ENCODE data around the gene ABCA7.

Gene ABCA7

DNA sequence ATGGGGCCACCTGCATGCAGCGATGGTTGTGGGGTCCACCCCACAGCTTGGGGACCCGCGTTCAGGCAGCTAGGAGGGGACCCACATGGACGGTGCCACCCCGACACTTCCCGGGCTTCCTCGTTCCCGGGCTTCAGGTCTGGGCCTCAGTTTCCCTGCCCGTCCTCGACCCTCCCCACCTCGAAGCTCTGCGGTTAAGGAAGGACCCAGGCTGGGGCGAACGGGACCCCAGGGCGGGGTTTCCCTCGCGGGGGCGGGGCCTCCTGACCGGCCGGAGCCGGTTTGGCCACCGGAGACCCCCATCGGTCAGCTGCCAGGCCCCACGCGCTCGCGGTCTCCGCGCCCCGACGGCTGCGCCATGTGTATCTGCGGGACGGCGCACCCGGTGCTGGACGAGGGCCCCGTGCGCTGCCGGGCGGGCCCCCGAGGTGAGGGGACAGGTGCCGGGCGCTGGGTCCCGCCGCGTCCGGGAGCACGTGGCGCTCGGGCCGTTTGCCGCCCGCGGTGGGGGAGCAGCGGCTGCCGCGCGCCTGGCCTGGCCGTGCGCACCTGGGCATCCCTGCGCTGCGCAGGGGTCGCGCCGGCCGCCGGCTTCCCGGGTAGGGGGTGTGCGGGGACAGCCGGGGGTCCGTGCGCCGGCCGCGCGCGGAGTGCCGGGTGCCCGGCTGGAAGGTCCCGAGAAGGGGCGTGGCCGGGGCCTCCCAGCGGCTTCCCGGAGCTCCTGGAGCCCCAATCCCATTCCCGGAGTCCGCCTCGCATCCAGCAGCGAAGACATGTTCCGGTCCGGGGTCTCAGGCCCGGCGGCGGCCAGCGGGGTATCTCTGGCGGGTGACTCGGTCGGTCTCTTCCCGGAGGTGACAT lies 31.3 kb downstream of the ABCA7 start:
- no peak for DNase-seq (ENCODE audit: low read depth in 2 of 2)

DNA sequence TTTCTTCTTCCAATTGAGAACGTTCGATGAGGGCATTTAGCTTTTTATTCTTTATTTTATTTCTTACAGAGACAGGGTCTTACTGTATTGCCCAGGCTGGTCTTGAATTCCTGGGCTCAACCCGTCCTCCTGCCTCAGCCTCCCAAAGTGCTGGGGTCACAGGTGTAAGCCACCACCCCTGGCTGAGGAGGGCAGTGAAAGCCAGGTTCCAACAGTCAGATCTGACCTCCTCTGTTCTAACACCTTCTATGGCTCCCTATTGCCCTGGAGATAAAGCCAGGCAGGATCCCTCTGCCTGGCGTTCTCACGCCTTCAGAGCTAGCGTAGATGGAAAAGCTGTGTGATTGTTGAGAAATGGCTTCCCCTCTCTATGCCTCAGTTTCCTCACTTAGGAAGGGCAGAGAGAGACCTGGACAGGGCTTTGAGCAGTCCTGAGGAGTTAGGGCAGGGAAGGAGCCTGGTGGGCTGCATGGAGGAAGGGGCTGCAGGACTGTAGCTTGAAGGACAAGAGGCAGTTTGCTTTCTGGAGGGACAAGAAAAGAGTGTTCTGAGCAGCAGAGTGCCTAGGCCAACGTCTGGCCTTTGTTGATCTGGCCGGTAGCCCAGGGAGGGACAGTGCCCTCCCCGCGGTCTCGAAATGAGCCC lies 32.6 kb downstream of the ABCA7 start:
- DNase-seq (ENCODE audit: low read depth in 2 of 2) = no peak

DNA sequence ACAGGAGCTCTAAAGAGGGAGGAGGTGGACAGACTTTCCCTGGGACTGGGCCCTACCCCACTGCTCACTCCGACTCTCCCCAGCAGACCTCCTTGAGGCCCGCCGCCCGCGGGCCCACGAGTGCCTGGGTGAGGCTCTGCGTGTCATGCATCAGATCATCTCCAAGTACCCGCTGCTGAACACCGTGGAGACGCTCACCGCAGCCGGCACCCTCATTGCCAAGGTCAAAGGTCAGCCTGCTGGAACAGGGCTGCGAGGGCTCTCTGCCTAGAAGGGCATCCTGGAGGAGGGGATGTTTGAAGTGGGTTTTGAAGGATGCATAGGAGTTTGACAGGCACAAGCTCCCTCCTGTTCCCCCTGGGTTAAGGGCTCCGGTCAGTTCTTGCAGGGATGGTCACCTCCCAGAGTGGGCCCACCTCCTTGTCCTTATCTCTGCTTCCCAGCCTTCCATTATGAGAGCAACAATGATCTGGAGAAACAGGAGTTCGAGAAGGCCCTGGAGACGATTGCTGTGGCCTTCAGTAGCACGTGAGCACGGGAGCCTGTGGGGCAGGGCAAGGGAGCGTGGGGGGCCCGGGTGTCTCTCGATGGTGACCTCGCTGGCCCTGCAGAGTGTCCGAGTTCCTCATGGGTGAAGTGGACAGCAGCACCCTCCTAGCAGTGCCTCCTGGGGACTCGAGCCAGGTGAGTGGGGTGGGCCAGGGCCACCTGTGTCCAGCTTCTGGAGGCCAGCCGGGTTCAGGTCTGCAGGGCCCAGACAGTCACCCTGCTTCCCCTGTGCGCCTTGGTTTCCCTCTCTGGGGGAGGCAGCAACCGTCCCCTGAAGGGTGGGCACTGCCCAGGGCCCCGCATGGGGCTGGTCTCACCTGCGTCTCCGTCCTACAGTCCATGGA lies 33.4 kb downstream of the ABCA7 start:
- DNase-seq (ENCODE audit: low read depth in 2 of 2) = no peak

DNA sequence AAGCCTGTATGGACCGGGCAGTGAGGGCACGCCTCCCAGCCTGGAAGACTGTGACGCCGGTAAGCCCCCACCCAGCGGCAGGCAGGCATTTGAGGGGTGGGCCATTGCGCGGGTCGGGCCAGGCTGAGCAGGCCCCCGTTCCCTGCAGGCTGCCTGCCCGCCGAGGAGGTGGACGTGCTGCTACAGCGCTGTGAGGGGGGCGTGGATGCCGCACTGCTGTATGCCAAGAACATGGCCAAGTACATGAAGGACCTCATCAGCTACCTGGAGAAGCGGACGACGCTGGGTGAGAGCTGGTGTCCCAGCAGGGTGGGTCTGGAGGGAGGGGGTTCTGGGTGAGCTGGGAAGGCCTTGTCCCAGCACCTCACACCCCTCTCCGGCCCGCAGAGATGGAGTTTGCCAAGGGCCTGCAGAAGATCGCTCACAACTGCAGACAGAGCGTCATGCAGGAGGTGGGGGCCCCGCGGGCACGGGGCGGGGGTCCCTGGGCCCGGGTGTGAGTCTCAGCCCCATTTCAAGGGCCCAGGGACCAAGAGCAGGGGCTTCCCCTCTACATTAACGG lies 34.1 kb downstream of the ABCA7 start:
- no peak for DNase-seq (ENCODE audit: low read depth in 2 of 2)

DNA sequence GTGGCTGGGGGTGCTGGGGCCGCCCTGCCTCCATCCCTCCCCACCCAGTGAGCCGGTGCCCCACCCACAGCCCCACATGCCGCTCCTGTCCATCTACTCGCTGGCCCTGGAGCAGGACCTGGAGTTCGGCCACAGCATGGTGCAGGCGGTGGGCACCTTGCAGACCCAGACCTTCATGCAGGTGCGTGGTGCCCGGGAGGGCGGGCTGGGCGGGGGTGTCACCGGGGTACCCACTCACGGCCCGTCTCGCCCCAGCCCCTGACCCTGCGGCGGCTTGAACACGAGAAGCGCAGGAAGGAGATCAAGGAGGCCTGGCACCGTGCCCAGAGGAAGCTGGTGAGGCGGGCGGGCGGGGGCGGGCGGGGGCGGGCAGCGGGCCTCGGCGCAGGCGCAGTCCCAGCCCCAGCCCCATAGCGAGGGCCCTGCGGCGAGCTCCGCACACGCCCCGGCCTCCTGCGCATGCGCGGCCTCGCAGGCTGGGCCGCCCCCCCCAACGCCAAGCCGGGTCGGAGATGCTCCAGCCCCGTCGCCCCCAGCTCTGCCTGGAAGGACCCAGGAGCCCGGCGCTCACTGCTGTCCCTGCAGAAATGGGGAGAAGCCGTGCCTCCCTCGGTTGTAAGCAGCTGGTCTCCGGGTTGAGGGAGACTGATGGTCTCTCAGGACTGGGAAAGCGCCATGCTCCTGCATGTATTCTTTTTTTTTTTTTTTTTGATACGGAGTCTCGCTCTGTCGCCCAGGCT lies 34.8 kb downstream of the ABCA7 start:
- DNase-seq (ENCODE audit: low read depth in 2 of 2) = peak; percentile 70 to 74

DNA sequence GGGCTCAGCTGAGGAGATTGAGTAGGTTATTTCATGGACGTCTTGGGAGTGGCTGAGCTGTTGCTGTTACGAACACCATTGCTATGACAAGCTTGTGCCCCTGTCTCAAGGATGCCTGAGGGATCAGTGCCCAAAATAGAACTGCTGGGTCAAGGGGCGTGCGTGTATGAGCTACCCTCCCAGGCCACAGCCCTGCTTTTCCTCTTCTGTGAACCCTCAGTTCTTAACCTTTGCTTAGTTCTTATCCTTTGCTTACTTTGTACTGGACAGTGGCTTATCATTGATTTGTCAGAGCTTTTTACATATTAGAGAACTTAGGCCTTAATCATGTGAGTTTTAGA lies 36.1 kb downstream of the ABCA7 start:
- no peak for DNase-seq (ENCODE audit: low read depth in 2 of 2)

DNA sequence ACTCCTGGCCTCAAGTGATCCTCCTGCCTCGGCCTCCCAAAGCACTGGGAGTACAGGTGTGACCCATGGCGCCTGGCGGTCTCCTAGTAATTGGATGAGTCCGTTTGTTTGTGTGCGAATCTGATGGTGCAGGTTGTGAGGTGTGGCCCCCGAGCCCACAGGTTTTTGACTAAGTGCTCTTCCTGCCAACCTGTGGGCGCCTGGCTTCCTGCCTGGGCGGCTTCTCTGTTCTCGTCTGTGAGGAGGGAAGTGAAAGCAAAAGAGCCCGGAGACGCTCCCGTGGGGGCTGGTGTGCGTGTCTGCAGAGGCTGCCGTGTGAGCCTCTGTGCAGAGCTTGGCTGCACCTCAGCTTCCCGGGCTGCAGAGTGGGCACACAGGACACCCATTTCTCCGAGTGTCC lies 37.0 kb downstream of the ABCA7 start:
- DNase-seq (ENCODE audit: low read depth in 2 of 2) = peak; percentile 88 to 91

DNA sequence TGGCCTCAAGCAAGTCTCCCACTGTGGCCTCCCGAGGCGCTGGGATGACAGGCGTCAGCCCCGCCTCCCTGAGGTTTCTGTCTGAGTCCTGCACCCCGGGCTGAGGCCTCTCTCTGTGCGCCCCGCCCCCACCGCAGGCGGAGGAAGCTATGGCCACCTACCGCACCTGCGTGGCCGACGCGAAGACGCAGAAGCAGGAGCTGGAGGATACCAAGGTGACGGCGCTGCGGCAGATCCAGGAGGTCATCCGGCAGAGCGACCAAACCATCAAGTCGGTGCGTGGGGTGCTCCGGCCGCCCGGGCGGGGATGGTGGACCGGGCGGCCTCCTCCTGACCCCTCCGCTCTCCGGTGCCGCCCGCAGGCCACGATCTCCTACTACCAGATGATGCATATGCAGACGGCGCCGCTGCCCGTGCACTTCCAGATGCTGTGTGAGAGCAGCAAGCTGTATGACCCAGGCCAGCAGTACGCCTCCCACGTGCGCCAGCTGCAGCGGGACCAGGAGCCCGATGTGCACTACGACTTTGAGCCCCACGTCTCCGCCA lies 39.7 kb downstream of the ABCA7 start:
- peak; percentile 74 to 78 for DNase-seq (ENCODE audit: low read depth in 2 of 2)

DNA sequence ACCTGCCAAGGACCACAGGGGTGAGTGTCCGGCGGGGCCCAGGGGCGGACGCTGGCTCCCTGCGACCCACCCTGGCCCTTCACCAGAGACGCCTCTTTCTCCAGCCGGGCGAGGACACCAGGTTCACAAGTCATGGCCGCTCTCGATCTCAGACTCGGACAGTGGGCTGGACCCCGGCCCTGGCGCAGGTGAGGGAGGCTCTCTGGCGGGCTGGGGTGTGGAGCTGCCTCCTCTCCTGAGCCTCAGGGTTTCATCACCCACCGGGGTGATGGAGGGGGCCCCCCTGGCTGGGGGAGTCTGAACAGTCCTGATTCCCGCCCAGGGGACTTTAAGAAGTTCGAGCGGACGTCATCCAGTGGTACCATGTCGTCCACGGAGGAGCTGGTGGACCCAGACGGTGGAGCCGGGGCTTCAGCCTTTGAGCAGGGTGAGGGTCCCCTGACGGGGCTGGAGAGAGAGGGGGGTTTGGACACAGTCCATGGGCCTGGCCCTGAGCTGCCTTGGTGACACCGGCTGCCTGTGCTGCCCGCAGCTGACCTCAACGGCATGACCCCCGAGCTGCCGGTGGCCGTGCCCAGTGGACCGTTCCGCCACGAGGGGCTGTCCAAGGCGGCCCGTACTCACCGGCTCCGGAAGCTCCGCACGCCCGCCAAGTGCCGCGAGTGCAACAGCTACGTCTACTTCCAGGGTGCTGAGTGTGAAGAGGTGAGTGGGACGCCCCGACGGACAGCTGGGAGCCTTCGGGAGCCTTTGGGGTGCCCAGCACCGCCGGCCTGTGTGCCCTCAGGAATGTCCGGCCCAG lies 40.7 kb downstream of the ABCA7 start:
- no peak for DNase-seq (ENCODE audit: low read depth in 2 of 2)

DNA sequence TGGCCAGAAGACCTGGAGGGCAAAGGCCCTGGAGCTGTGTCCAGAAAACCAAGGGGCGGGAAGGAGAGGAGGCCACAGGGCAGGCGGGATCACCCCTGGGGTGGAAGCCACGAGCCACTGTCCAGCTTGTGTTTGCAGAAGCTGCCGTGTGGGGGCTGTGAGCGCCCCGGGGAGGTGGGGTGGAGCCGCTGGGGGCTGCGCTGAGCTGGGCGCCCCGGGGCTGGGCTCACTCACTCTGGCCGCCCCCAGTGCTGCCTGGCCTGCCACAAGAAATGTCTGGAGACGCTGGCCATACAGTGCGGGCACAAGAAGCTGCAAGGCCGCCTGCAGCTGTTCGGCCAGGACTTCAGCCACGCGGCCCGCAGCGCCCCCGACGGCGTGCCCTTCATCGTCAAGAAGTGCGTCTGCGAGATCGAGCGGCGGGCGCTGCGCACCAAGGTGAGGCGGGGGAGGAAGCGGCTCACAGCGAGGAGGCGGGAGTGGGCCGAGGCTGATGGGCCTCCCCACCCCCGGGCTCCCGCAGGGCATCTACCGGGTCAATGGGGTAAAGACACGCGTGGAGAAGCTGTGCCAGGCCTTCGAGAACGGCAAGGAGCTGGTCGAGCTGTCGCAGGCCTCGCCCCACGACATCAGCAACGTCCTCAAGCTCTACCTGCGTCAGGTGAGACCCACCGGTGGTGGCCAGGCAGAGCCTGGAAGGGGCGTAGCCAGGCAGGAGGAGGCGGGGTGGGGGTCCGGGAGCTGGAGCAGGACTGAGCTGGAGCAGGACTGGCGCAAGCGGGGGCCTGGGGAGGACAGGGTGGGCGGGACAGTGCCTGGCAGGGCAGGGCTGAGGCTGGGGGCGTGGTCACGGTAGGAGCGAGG lies 41.6 kb downstream of the ABCA7 start:
- DNase-seq (ENCODE audit: low read depth in 2 of 2) = no peak

DNA sequence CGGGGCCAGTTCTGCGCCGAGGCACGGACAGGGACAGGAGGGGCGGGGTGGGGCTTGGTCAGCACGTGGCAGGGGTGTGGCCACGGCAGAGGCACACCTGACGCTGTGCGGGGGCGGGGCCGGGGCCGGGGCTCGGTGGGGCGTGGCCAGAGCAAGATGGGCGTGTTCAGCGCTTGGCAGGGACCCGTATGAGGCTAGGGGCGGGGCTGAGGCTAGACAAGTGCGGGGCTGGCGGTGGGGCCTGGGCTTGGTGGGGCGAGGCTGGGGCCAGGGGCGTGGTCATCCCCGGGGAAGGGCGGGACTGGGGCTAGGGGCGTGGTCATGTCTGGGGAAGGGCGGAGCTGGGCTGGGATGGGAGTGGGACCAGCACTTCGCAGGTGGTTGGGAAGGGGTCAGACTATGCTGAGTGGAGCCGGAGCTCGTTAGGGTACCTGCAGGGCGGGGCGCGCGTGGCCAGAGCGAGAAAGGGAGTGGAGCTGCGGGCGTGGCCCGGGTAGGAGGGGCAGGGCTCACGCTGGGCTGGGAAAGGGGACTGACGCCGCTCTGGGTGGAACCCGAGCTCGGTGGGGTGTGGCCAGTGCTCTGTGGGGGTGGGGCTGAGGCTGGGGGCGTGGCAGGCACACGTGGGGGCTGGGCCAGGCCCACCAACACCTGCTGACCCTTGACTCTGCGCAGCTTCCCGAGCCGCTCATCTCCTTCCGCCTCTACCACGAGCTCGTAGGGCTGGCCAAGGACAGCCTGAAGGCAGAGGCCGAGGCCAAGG lies 42.4 kb downstream of the ABCA7 start:
- peak; percentile 71 to 79 for DNase-seq (ENCODE audit: low read depth in 2 of 2)

DNA sequence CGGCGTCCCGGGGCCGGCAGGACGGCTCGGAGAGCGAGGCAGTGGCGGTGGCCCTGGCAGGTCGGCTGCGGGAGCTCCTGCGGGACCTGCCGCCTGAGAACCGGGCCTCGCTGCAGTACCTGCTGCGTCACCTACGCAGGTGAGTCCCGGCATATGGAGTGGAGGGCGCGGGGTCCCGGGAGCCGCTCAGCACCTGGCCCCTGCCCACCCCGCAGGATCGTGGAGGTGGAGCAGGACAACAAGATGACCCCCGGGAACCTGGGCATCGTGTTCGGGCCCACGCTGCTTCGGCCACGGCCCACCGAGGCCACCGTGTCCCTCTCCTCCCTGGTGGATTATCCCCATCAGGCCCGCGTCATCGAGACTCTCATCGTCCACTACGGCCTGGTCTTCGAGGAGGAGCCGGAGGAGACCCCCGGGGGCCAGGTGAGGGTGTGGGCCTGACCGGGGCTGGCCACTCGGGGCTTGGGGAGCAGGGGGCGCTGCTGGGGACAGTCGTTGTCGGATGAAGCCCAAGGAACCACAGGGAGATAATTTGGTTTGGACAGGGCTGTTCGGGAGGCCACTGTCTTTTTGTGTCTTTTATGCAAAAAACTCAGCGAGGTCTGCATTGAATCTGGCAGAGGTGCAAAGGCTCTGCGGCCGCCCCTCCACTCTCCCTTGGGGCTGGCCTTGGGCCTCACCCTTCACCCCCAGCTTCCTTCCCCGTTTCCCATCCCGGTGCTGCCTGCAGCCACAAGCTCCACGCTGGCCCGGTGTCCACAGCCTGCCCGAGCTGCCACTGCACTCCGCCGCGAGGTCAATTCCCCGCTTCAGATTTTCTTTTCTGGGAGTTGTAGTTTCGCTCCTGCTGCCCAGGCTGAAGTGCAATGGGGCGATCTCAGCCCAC lies 43.3 kb downstream of the ABCA7 start:
- no peak for DNase-seq (ENCODE audit: low read depth in 2 of 2)

DNA sequence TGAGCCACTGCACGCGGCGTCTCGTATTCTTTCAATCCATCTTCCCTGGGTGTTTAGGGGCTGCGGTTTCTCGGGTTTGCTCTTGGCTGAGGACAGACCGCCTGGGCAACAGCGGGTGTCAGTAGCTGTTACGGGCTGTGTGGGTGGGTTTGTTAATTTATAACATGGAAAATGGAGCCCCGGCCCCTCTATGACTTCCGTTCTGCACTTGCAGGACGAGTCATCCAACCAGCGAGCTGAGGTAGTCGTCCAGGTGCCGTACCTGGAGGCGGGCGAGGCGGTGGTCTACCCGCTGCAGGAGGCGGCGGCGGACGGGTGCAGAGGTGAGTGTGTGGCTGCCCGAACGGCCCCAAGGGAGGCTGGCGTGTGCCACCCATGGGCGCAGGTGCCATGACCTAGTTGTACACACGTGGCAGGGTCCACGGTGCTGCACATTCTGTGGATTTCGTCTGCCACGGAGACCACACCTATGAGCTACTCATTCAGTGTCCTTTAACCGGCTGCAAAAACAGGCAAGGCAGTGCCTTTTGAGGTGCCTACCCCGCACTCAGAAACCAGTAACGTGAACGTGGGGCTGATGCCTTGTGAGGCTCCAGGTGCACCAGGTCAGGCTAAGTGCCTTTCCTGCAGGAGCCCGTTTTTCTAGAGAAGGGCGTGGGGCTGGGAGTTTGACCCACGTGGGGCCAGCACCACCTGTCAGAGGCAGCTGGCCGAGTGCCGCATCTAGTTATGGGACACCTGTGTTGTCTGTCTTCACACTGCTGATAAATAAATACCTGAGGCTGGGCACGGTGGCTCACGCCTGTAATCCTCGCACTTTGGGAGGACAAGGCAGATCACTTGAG lies 44.3 kb downstream of the ABCA7 start:
- no peak for DNase-seq (ENCODE audit: low read depth in 2 of 2)

DNA sequence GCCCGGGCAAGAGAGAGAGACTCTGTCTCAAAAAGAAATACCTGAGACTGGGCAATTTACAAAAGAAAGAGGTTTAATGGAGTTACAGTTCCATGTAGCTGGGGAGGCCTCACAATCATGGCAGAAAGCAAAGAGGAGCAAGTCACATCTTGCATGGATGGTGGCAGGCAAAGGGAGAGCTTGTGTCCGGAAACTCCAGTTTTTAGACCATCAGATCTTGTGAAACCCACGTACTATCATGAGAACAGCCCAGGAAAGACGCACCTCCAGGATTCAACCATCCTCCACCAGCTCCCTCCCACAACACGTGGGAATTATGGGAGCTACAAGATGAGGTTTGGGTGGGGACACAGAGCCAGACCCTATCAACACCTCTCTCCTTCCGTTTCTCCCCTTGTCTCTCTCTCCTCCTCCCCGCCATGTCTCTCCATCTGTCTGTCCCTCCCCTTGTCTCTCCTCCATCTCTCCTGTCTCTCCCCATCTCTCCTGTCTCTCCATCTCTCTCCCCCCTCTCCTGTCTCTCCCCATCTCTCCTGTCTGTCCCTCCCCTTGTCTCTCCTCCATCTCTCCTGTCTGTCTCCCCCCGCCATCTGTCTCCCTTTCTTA lies 45.2 kb downstream of the ABCA7 start:
- no peak for DNase-seq (ENCODE audit: low read depth in 2 of 2)

DNA sequence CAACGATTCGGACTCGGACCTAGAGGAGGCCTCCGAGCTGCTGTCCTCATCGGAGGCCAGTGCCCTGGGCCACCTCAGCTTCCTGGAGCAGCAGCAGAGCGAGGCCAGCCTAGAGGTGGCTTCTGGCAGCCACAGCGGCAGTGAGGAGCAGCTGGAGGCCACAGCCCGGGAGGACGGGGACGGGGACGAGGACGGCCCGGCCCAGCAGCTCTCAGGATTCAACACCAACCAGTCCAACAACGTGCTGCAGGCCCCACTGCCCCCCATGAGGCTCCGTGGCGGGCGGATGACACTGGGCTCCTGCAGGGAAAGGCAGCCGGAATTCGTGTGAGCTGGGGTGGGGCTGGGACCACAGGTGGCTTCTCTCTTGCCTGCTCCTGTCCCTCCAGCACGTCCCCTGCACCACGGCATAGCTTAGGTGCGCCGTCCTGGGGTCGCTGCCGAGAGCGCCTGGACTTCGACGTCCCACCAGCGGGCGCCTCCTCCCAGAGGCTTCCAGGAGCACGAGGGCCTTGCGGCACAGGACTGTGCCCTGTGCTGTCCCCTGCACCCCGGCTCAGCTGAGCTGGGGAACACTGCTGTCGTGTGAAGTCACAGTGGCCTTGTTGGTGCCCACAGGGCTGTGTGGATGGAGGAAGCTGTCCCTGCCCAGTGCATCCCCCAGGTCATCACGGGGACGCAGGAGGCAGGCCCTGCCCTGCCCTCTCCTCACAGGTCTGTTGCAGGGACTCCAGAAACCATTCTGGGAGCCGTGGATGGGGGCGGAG lies 46.0 kb downstream of the ABCA7 start:
- no peak for DNase-seq (ENCODE audit: low read depth in 2 of 2)

Measured in stimulated activated CD8-positive, alpha-beta memory T cell treated with anti-CD3 and anti-CD28 coated beads, Interleukin-15, amount 100 ng/mL, for 48 hours (primary cell).